Embryonic facial prominence (tissue), 1 donor: ENCODE results near the gene SMG7.

Experiments used
- DNase-seq: peaks from one replicate; pipeline ENCODE4 v3.0.0-alpha.2; 2016; ENCODE audit errors: extremely low spot score

The SMG7 gene

GRCh38 chr1:183589384-183589783 is 117.1 kb downstream of the SMG7 start:
- DNase-seq: no peak

GRCh38 chr1:183589874-183590243 is 117.6 kb downstream of the SMG7 start:
- DNase-seq: no peak

GRCh38 chr1:183590244-183591191 is 118.2 kb downstream of the SMG7 start, which contains the start of gene NCF2:
Gene NCF2 (minus strand): TSS chr1:183590459. CDS start chr1:183590329, 130 bp downstream.
- no peak for DNase-seq

DNA sequence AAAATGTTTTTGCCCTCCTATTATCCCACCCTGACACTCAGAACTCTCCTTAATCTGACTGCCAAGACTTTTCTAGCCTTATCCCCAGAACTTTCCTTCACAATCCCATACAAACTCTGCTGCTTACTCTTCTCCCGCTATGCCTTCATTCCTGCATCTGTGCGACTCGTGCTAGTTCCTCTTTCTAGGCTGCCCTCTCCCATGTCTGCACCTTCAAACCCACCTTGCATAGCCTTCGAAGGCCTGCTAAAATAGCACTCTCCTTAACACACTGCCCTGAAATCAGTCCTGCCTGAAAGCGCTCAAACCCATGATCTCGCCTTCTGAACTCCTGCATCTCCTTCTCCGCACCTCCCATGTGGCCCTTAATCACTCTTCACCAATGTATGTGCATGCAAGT is 120.4 kb downstream of the SMG7 start:
- no peak for DNase-seq

GRCh38 chr1:183593356-183593755 is 121.1 kb downstream of the SMG7 start:
- DNase-seq: no peak

DNA sequence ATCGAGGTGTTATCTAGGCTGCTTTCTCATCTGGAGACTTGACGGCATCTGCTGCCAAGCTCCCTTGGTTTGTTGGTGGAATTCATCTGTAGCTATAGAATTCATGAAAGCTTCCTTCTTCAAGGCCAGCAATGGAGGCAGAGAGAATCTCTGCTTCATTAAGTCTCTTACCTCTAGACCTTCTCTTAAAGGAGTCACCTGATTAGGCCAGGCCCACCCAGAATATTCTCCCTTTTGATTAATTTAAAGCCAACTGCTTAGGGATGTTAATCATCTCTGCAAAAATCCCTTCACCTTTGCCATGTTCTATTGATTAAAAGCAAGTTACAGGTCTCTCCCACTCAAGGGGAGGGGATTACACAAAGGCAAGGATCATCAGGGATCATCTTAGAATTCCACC is 123.2 kb downstream of the SMG7 start:
- no peak for DNase-seq

- no peak for DNase-seq
Measured at GRCh38 chr1:183596500-183596899, 124.2 kb downstream of the SMG7 start.

GRCh38 chr1:183597656-183598347 is 125.5 kb downstream of the SMG7 start:
- no peak for DNase-seq

GRCh38 chr1:183598386-183598785 is 126.1 kb downstream of the SMG7 start:
- no peak for DNase-seq

DNA sequence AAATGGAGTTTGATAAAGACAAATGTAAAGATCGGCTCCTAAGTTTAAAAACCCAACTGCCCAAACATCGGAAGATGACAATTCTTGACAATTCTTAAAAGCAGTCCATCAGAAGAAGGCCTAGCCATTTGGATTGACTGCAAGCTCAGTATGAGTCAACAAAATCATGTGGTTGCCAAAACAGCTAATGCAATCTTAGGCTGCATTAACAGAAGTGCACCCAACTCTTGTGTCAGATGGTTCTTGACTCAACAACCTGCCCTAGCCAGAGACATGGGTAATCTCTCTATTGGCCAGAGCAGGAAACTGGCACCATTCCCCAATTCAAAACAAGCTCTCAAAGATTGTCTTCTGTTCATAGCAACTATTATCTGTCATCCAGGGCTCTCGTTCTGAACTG is 127.8 kb downstream of the SMG7 start:
- DNase-seq: no peak

GRCh38 chr1:183600634-183601033 is 128.3 kb downstream of the SMG7 start:
- DNase-seq: no peak

GRCh38 chr1:183602510-183602909 is 130.2 kb downstream of the SMG7 start:
- no peak for DNase-seq
